ENCODE data around the gene CAPN10. TPM values are rescaled to one million over a fixed set of nuclear protein-coding genes. Genes with fewer than 3 reads are reported as not detected.
"Not testable (repeated sequence)": the region's sequence is repeated elsewhere in the genome, so short reads cannot be mapped to it uniquely, and the experiment has no call there.

The CAPN10 gene
- total RNA-seq, 1 experiment from 2014 or later, result 47.4 TPM

DNA sequence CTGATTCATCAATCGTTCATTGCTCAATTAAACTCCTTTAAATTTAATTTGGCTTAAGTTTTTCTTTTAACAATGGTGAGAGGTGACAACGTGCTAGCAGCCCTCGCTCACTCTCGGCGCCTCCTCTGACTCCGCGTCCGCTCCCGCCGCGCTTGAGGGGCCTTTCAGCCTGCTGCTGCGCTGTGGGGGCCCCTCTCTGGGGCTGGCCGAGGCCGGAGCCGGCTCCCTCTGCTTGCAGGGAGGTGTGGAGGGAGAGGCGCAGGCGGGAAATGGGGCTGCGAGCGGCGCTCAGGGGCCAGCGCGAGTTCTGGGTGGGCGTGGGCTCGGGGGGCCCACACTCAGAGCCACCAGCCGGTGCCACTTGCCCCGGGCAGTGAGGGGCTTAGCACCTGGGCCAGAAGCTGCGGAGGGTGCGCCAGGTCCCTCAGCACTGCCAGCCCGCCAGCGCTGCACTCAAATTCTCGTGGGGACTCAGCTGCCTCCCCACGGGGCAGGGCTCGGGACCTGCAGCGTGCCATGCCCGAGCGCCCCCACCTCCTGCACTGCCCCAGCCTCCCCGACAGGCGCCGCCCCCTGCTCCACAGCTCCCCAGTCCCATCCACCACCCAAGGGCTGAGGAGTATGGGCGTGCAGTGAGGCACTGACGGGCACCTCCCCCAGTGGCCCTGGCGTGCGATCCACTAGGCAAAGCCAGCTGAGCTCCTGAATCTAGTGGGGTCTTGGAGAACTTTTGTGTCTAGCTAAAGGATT, 48.3 kb upstream of the CAPN10 start:
- H3K27me3 ChIP-seq (ENCODE audit: insufficient read depth, low read length), result no peaks in the 10 kb centered on the region
- H3K4me2 ChIP-seq (ENCODE audit: insufficient read depth, insufficient read length, low read length), result no peak overlapping the region
- H3K18ac ChIP-seq (ENCODE audit: insufficient read length, low read depth, low read length), result no peak overlapping the region
- H3K9me3 ChIP-seq (ENCODE audit: control insufficient read depth, low read depth, low read length), result peaks cover 7% of the 10 kb centered on the region
- H4K8ac ChIP-seq (replicated peaks; ENCODE audit: insufficient read length, low read depth, low read length), result no peak overlapping the region
- no peak for DNase-seq
- no peak overlapping the region for H2BK20ac ChIP-seq (ENCODE audit: low read depth, low read length, poor library complexity, severe bottlenecking)
- H3K23ac ChIP-seq (ENCODE audit: insufficient read length, low read depth, low read length), result no peak overlapping the region
- H2BK12ac ChIP-seq (ENCODE audit: insufficient read length, low read depth, low read length), result no peak overlapping the region
- H3K23me2 ChIP-seq (ENCODE audit: insufficient read length, low read depth, low read length, poor library complexity, severe bottlenecking), result no peaks in the 10 kb centered on the region
- Mint-ChIP-seq H3K36me3 (ENCODE audit: insufficient read depth in 1 of 3, low read depth in 3 of 3) (peaks cover 35 to 41% (median 38%) of the 10 kb centered on the region in 3 experiments), H3K27me3 (ENCODE audit: low read depth) (no peaks in the 10 kb centered on the region; the same call in 1 of the 2 replicates), H3K4me1 (peaks cover 4 to 5% of the 10 kb centered on the region in 2 experiments; a peak in 2 of 4 replicates), H3K27ac (no peak overlapping the region), H3K9me3 (peaks cover 16 to 23% of the 10 kb centered on the region in 2 experiments), H3K4me3 (no peak overlapping the region)
- no peak overlapping the region for H4K5ac ChIP-seq (ENCODE audit: insufficient read length, low read depth, low read length)
- no peak overlapping the region for H2AK5ac ChIP-seq (ENCODE audit: insufficient read length, low read length)
- H2BK5ac ChIP-seq (ENCODE audit: insufficient read length, low read length), result no peak overlapping the region
- H3K14ac ChIP-seq (ENCODE audit: insufficient read depth, low read length), result no peak overlapping the region
- H3K4ac ChIP-seq (ENCODE audit: low read depth, low read length), result no peak overlapping the region
- H3T11ph ChIP-seq (ENCODE audit: low read length), result no peak overlapping the region
- H3K4me1 ChIP-seq (ENCODE audit: insufficient read depth, low read length), result no peaks in the 10 kb centered on the region
- no peak overlapping the region for H2BK120ac ChIP-seq (ENCODE audit: low read depth, low read length, poor library complexity, severe bottlenecking)
- no peak overlapping the region for H3K9ac ChIP-seq (ENCODE audit: extremely low read depth, insufficient read length, low read length)
- H2BK15ac ChIP-seq (ENCODE audit: low read depth, low read length), result no peak overlapping the region
- H4K20me1 ChIP-seq (ENCODE audit: control insufficient read depth, insufficient read depth, insufficient read length), result no peaks in the 10 kb centered on the region
- no peak overlapping the region for H3K56ac ChIP-seq (ENCODE audit: insufficient read length, low read depth, low read length)
- no peak overlapping the region for H4K91ac ChIP-seq (ENCODE audit: insufficient read length, low read depth, low read length)
- no CpG with 5 or more reads among the region's 43 CpGs for WGBS (ENCODE audit: extremely low coverage, insufficient read length, low lambda C conversion rate)
- H3K27ac ChIP-seq (ENCODE audit: insufficient read length, low read depth, low read length), result no peak overlapping the region
- no peaks in the 10 kb centered on the region for H3K79me1 ChIP-seq (ENCODE audit: insufficient read depth, low read depth, low read length, poor library complexity, severe bottlenecking)
- H3K79me2 ChIP-seq (ENCODE audit: insufficient read depth, low read length), result no peaks in the 10 kb centered on the region
- TF ChIP-seq, protein P1, sequence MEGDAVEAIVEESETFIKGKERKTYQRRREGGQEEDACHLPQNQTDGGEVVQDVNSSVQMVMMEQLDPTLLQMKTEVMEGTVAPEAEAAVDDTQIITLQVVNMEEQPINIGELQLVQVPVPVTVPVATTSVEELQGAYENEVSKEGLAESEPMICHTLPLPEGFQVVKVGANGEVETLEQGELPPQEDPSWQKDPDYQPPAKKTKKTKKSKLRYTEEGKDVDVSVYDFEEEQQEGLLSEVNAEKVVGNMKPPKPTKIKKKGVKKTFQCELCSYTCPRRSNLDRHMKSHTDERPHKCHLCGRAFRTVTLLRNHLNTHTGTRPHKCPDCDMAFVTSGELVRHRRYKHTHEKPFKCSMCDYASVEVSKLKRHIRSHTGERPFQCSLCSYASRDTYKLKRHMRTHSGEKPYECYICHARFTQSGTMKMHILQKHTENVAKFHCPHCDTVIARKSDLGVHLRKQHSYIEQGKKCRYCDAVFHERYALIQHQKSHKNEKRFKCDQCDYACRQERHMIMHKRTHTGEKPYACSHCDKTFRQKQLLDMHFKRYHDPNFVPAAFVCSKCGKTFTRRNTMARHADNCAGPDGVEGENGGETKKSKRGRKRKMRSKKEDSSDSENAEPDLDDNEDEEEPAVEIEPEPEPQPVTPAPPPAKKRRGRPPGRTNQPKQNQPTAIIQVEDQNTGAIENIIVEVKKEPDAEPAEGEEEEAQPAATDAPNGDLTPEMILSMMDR (conservative IDR thresholded peaks at IDR 0.05), result no peak
- no peak overlapping the region for H2AFZ ChIP-seq (ENCODE audit: low read length)

GRCh38 chr2:240539101-240539500, 47.4 kb upstream of the CAPN10 start:
- H3T11ph ChIP-seq (ENCODE audit: low read length), result not testable (repeated sequence)
- peaks cover 32 to 39% (median 38%) of the 10 kb centered on the region in 3 experiments for H3K36me3 Mint-ChIP-seq (ENCODE audit: insufficient read depth in 1 of 3, low read depth in 3 of 3)

More at GRCh38 chr2:240539101-240539500, 47.4 kb upstream of the CAPN10 start:
- not testable (repeated sequence) for H3K27me3 Mint-ChIP-seq (ENCODE audit: low read depth); H3K18ac ChIP-seq (ENCODE audit: insufficient read length, low read depth, low read length); H3K14ac ChIP-seq (ENCODE audit: insufficient read depth, low read length); H3K9ac ChIP-seq (ENCODE audit: extremely low read depth, insufficient read length, low read length); H4K5ac ChIP-seq (ENCODE audit: insufficient read length, low read depth, low read length); H2AFZ ChIP-seq (ENCODE audit: low read length); H3K23me2 ChIP-seq (ENCODE audit: insufficient read length, low read depth, low read length, poor library complexity, severe bottlenecking); H3K27me3 ChIP-seq (ENCODE audit: insufficient read depth, low read length); H3K9me3 ChIP-seq (ENCODE audit: control insufficient read depth, low read depth, low read length); H2BK5ac ChIP-seq (ENCODE audit: insufficient read length, low read length); H3K27ac ChIP-seq (ENCODE audit: insufficient read length, low read depth, low read length); H3K79me1 ChIP-seq (ENCODE audit: insufficient read depth, low read depth, low read length, poor library complexity, severe bottlenecking); H3K79me2 ChIP-seq (ENCODE audit: insufficient read depth, low read length); H3K4me1 Mint-ChIP-seq; H3K4me2 ChIP-seq (ENCODE audit: insufficient read depth, insufficient read length, low read length); H3K4ac ChIP-seq (ENCODE audit: low read depth, low read length); H3K27ac Mint-ChIP-seq; H2BK120ac ChIP-seq (ENCODE audit: low read depth, low read length, poor library complexity, severe bottlenecking); H3K23ac ChIP-seq (ENCODE audit: insufficient read length, low read depth, low read length); H2BK12ac ChIP-seq (ENCODE audit: insufficient read length, low read depth, low read length); H3K56ac ChIP-seq (ENCODE audit: insufficient read length, low read depth, low read length); H2AK5ac ChIP-seq (ENCODE audit: insufficient read length, low read length); H4K8ac ChIP-seq (replicated peaks; ENCODE audit: insufficient read length, low read depth, low read length); H4K20me1 ChIP-seq (ENCODE audit: control insufficient read depth, insufficient read depth, insufficient read length); DNase-seq; H3K4me3 Mint-ChIP-seq; H2BK15ac ChIP-seq (ENCODE audit: low read depth, low read length); H3K4me1 ChIP-seq (ENCODE audit: insufficient read depth, low read length); H4K91ac ChIP-seq (ENCODE audit: insufficient read length, low read depth, low read length); H2BK20ac ChIP-seq (ENCODE audit: low read depth, low read length, poor library complexity, severe bottlenecking)
- no CpG with 5 or more reads among the region's 17 CpGs for WGBS (ENCODE audit: extremely low coverage, insufficient read length, low lambda C conversion rate)
- peaks cover 11 to 19% of the 10 kb centered on the region in 2 experiments for H3K9me3 Mint-ChIP-seq
